NOMO-1 treated with dmso at 0.1 percent for 144 hours (cell line): Measurements from ENCODE around the gene TAGLN.
"Not testable (repeated sequence)": the region's sequence is repeated elsewhere in the genome, so short reads cannot be mapped to it uniquely, and the experiment has no call there.

Experiments used
- DNase-seq: peaks from one replicate; lab custom pipeline; 2025; ENCODE audit not compliant: unreplicated experiment; lab: John Stamatoyannopoulos, UW

The TAGLN gene

GRCh38 chr11:117180661-117181585 is 18.2 kb upstream of the TAGLN start:
- DNase-seq: peak; percentile 53

GRCh38 chr11:117181586-117182550 is 17.3 kb upstream of the TAGLN start:
- no peak for DNase-seq

DNA sequence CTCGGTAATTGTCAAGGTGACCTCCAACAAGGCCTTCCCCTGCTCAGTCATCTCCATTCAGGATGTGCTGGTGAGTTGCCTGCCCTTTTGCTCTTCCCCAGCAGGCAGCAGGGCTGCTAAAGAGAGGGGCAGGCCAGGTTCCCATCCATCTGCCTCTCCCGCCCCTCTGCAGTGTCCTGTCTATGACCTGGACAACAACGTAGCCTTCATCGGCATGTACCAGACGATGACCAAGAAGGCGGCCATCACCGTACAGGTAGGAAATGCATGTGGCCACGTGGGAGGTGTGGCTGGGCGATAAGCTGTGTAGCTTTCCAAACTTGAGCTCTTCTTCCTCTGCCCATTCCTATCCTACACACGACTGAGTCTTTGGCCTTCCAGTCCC is 16.6 kb upstream of the TAGLN start:
- DNase-seq: no peak

- not testable (repeated sequence) for DNase-seq
Observed at GRCh38 chr11:117183178-117183577, 16.0 kb upstream of the TAGLN start.

- DNase-seq: no peak
Observed at GRCh38 chr11:117183724-117184349, 15.3 kb upstream of the TAGLN start.

- DNase-seq: peak; percentile 67
Observed at GRCh38 chr11:117185736-117186430, 13.3 kb upstream of the TAGLN start.

DNA sequence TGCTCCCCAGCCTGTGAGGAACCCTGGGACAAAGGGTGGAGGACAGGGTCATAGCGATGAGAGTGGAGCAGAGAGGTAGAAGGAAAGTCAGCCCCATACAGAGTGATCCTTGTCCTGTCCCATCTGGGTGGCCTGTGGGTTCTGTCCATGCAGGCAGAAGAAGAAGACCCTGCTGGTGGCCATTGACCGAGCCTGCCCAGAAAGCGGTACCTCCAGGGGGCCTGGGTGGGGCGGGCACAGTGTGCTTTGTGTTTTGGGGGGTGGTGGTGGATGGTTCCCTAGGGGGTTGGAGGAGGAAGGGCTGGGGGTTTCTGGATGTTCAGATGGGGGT is 12.8 kb upstream of the TAGLN start:
- DNase-seq: no peak

- no peak for DNase-seq
Observed at GRCh38 chr11:117187007-117187406, 12.2 kb upstream of the TAGLN start.

- DNase-seq: no peak
Observed at GRCh38 chr11:117187428-117187798, 11.8 kb upstream of the TAGLN start.

DNA sequence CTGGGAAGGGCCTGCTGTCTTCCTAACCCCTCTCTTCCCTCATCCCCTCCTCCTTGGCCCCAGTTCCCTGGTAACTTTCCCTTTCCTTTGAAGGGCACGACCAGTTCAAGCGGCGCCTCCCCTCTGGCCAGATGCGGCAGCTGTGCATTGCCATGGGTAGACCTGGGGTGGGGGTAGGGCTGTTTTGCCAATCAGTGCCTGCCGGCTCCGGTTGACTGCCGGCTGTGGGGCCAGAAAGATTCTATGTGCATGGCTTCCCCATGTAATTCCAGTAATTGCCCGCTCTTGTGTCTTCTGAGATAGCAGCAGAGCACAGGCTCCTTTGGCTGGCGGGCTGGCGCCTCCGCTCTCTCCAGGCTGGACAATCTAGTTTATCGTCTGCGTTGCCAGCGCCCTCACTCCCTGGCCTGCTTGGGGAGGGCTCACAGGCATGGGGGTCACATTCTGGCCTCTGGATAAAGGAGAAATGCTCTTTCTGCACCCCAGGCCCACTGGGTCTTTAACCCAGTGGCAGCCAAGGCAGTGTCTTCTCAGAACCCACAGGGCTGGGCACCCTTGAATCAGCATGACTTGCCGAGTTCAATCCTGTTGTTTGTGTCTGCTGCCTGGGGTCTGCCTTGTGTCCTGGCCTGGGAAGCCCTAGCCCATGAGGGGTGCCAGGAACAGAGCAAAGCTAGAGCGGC is 11.2 kb upstream of the TAGLN start:
- DNase-seq: no peak

DNA sequence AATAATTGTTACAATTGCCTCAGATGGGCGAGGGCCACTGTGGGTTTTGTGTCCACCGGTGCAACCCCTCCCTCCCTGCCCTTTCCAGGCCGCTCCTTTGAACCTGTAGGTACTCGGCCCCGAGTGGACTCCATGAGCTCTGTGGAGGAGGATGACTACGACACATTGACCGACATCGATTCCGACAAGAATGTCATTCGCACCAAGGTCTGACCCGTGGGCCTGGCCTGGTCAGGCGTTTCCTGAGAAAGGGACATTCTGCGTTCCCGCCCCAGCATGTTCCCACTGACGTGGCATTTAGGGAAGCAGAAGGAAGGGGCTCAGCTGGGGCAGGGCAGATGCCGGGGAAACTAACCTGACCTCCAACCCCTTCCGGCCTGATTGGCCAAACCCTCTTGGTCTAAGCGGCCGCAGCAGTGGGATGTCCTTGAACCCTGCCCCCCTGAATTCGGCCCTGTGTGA is 10.5 kb upstream of the TAGLN start:
- DNase-seq: no peak

DNA sequence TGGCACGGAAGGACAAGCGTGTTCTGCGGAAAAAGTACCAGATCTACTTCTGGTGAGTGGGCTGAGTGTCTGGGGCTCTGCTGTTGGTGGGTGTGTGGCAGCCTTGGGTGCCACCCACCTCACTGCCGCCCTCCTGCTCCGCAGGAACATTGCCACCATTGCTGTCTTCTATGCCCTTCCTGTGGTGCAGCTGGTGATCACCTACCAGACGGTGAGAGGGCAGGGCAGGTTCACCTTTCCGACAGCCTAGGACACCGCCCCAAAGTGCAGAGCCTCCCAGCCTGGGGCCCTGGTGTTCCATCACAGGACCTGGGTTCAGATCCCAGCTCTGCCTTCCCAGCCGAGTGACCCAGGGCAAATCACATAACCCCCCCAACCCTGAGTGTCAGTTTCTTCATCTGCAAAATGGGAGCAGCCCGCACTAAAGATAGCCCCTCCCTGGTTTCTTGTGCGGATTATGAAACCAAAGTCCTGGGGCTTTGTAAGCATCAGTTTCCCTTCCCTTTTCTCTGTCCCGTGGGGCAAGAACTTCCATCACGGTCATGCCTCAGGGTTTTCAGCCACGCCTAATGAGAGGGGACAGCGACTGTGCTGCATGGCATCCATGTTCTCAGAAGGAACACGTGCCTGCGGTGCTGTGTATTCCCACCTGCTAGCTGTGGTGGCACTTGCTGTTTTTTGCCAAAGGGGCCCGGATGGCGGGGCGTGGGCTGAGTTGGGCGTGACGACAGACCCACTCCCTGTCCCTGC is 9.8 kb upstream of the TAGLN start:
- DNase-seq: peak; percentile 76

DNA sequence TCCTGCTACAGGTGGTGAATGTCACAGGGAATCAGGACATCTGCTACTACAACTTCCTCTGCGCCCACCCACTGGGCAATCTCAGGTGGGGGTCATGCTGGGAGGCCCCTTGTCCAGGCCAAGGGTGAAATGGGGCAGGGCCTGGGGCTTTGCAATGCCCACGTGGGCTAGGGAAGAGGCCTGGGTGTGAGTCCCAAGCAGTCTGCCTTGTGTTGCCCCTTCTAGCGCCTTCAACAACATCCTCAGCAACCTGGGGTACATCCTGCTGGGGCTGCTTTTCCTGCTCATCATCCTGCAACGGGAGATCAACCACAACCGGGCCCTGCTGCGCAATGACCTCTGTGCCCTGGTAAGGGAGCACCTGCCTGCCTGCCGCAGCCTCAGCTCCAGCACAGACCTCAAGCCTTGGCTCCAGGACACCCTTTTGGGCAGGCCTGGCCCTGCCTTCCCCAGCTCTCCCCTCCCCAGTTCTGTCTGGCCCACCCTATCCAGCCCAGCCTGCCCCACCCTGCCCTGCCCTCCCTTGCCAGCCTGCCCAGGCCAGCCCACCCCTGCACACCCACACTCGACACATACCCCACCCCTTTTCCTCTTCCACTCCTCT is 9.1 kb upstream of the TAGLN start:
- DNase-seq: no peak

DNA sequence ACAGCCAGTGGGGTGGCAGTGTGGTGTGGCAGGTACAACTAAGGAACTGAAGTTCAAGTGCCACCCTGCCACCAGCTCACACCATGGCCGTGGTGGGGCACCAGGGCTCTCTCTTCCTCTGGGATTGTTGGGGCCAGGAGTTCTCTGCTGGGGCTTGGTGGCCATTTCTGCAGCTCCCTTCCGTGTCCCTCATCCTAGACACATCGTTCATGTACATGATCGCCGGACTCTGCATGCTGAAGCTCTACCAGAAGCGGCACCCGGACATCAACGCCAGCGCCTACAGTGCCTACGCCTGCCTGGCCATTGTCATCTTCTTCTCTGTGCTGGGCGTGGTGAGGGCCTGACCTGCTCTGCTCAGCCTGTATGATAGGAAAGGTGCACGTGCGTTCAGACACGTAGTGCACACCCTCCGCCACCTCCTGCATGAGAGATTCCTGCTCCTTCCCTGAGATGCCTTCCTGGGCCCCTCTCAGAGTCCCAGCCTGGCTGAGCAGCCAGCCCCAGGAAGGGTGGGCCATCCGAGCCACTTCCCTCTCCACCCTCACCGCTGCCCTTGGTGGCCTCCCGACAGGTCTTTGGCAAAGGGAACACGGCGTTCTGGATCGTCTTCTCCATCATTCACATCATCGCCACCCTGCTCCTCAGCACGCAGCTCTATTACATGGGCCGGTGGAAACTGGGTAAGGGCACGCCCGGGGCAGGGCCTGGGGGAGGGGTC is 7.3 kb upstream of the TAGLN start:
- DNase-seq: no peak

- DNase-seq: no peak
Observed at GRCh38 chr11:117192401-117192875, 6.7 kb upstream of the TAGLN start.

- DNase-seq: no peak
Observed at GRCh38 chr11:117193130-117194020, 5.8 kb upstream of the TAGLN start.

DNA sequence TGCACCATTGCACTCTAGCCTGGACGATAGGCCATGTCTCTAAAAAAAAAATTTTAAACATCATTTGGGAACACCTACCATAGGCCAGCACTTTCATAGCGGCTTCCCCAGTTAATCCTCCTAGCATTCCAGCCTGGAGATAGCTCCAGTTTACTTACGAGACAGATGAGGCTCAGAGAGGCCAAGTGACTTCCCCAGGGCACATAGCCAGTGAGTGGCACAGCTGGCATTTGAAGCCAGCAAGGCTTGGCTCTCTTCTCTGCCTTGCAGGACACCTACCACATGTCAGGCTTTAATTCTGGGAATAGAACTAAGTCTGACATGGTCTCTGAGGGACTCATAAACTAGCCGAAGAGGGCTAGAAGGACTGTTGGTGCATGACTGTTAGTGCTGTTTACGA is 4.9 kb upstream of the TAGLN start:
- DNase-seq: no peak
